SU-DHL-6 (cell line): ENCODE data around the gene EVC2.

Source experiments
- H2AFZ ChIP-seq: fragments of 200-600 bp; sonication (generic); 2 replicates; pipeline ENCODE4 v1.6.1; 2014; ENCODE audit warnings: low read depth, mild to moderate bottlenecking, moderate library complexity, mixed read lengths, antibody characterized with exemption, low read length; ENCODE audit not compliant: severe bottlenecking
- H3F3A ChIP-seq: fragments of 200-600 bp; shearing (Covaris generic); 2 replicates; pipeline ENCODE4 v1.6.0; 2016; ENCODE audit warnings: antibody characterized with exemption, mild to moderate bottlenecking; ENCODE audit not compliant: insufficient read depth
- H3K27ac ChIP-seq: fragments of 200-600 bp; sonication (generic); 2 replicates; pipeline ENCODE4 v1.5.1; 2016; ENCODE audit warnings: low read depth, mild to moderate bottlenecking, low read length, moderate library complexity, mixed read lengths
- H3K27me3 ChIP-seq: fragments of 200-600 bp; sonication (generic), shearing (Covaris generic); 2 replicates; pipeline ENCODE4 v1.6.0; 2014; ENCODE audit warnings: mild to moderate bottlenecking, low read length
- H3K36me3 ChIP-seq: fragments of 200-600 bp; sonication (generic); 2 replicates; pipeline ENCODE4 v1.6.1; 2014; ENCODE audit warnings: mild to moderate bottlenecking, low read length, mixed read lengths
- H3K4me2 ChIP-seq: fragments of 300-600, 200-600 bp; shearing (Covaris generic), sonication (generic); 2 replicates; pipeline ENCODE4 v1.6.0; 2014; ENCODE audit warnings: low read length, low read depth, mild to moderate bottlenecking; ENCODE audit not compliant: poor library complexity, severe bottlenecking
- H3K4me3 ChIP-seq: fragments of 200-600 bp; sonication (generic); 2 replicates; pipeline ENCODE4 v1.5.1; 2014; ENCODE audit warnings: antibody characterized with exemption, low read length, mild to moderate bottlenecking, mixed read lengths; ENCODE audit not compliant: insufficient read depth, poor library complexity, severe bottlenecking
- H3K79me2 ChIP-seq: fragments of 200-600 bp; sonication (generic); 2 replicates; pipeline ENCODE4 v1.6.1; 2014; ENCODE audit warnings: mild to moderate bottlenecking, low read length, moderate library complexity; ENCODE audit not compliant: insufficient read depth
- H3K9ac ChIP-seq: fragments of 200-600 bp; sonication (generic); 2 replicates; pipeline ENCODE4 v1.7.0; 2014; ENCODE audit warnings: mild to moderate bottlenecking, low read length
- H3K9me2 ChIP-seq: fragments of 200-600 bp; sonication (generic); replicated peaks from 2 replicates; pipeline ENCODE4 v1.6.1; 2014; ENCODE audit warnings: low read length; ENCODE audit not compliant: insufficient read depth
- H3K9me3 ChIP-seq: fragments of 200-600 bp; sonication (generic); 2 replicates; pipeline ENCODE4 v1.6.1; 2014; ENCODE audit warnings: low read length, mixed read lengths; ENCODE audit not compliant: insufficient read depth
- H4K20me1 ChIP-seq: fragments of 200-600 bp; sonication (generic); 2 replicates; pipeline ENCODE4 v1.6.1; 2014; ENCODE audit warnings: low read depth, mild to moderate bottlenecking, antibody characterized with exemption, low read length, moderate library complexity, mixed read lengths
- CTCF ChIP-seq: fragments of 200-600 bp; sonication (generic); IDR thresholded peaks from one replicate; pipeline ENCODE4 v1.5.1; 2017; ENCODE audit warnings: antibody characterized with exemption, mild to moderate bottlenecking, low read length, moderate library complexity; ENCODE audit not compliant: insufficient read depth, poor library complexity, severe bottlenecking
- EZH2phosphoT487 ChIP-seq: fragments of 200-600 bp; sonication (generic), shearing (Covaris generic); conservative IDR thresholded peaks from 2 replicates; pipeline ENCODE4 v1.6.1; 2018; ENCODE audit warnings: mild to moderate bottlenecking, antibody characterized with exemption, low read length, moderate library complexity, mixed read lengths

Gene EVC2

DNA sequence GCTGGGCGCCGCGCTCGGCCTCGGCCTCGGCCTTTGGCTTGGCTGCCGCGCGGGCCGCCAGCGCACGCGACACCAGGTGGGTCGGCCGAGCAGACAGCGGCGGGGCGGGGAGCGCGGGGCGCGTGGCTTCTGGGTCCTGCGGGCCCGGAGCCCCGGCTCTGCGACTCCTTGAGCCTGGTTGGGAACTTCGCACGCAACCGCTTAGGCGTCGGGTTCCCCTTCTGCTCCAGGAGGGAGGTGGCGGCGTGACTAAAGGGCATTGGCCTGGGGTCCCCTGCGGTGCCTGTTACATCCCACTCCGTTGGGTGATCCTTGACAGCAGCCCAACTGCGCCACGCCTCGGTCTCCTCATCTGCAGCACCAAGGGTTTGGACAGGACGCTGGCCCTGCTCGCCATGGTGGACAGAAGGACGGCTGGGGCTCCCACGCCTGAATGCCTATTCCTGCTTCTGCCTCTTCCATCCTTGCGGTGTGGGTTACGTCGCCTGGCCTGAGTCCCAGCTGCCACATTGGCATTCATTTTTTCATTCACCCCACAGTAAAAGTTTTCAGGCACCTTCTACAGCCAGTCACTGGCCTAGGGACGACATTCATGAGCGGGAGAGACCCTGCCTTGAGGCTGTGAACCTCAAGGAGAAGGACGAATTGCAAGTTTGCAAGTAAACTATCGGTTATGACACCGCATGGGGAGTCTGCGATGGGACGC, 3.3 kb upstream of the EVC2 start:
- Histone ChIP-seq H3K27ac (no peak overlapping the region), H2AFZ (no peak overlapping the region), H3K36me3 (no peaks in the 10 kb centered on the region)

DNA sequence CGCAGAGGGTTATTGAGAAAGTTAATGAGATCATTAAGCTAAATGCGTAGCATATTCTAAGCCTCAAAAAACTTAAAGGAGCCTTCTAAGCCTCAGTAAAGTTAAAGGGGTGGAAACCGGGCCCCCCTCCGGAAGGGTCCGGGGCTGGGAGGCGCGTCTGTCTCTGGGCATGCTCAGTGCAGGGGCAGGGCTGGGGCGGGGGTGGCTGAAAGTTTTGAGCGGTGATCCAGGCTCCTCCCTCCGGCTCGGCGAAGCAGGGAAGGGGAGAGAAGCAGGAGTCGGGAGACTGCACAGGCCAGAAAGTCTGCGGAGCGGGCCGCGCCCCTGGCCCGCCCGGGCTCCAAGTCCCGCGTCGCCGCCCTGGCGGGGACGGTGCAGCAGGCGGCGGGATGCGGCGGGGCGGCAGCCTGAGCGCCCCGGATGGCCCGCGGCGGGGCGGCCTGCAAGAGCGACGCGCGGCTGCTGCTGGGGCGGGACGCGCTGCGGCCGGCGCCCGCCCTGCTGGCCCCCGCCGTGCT, 2.7 kb upstream of the EVC2 start, which contains the start of gene EVC:
EVC (plus strand) TSS at position 241 of the 518 bp plus-strand sequence; CDS start at position 421, 180 bp downstream.
- no peaks in the 10 kb centered on the region for H3K36me3 ChIP-seq
- no peak within 1 kb of the TSS for H3K4me3 ChIP-seq
- no peak within 1 kb of the TSS for H3K4me2 ChIP-seq
- no peak for TF ChIP-seq CTCF
- TF ChIP-seq EZH2phosphoT487 = no peak
- H3K79me2 ChIP-seq = no peaks in the 10 kb centered on the region
- no peak within 1 kb of the TSS for H2AFZ ChIP-seq
- H3K27ac ChIP-seq = no peak within 1 kb of the TSS
- H4K20me1 ChIP-seq = no peaks in the 10 kb centered on the region
- no peak within 1 kb of the TSS for H3K9ac ChIP-seq
- no peaks in the 10 kb centered on the region for H3F3A ChIP-seq
- no peaks in the 10 kb centered on the region for H3K9me3 ChIP-seq
- no peaks in the 10 kb centered on the region for H3K9me2 ChIP-seq
- H3K27me3 ChIP-seq = no peaks in the 10 kb centered on the region

More for the DNA sequence above, 3.3 kb upstream of the EVC2 start:
- H3K9me2 ChIP-seq = no peaks in the 10 kb centered on the region
- H3K9ac ChIP-seq = no peak overlapping the region
- no peaks in the 10 kb centered on the region for H3K9me3 ChIP-seq
- H4K20me1 ChIP-seq = no peaks in the 10 kb centered on the region
- no peak overlapping the region for H3K4me3 ChIP-seq
- TF ChIP-seq CTCF = no peak
- no peak for TF ChIP-seq EZH2phosphoT487
- H3K27me3 ChIP-seq = no peaks in the 10 kb centered on the region
- no peak overlapping the region for H3K4me2 ChIP-seq
- H3F3A ChIP-seq = no peaks in the 10 kb centered on the region
- no peaks in the 10 kb centered on the region for H3K79me2 ChIP-seq

GRCh38 chr4:5710065-5710960, 2.0 kb upstream of the EVC2 start:
- Histone ChIP-seq H3K79me2 (no peaks in the 10 kb centered on the region), H2AFZ (no peak overlapping the region), H3K27ac (no peak overlapping the region), H3K9ac (no peak overlapping the region), H3K27me3 (no peaks in the 10 kb centered on the region), H3K9me3 (no peaks in the 10 kb centered on the region), H3K36me3 (no peaks in the 10 kb centered on the region), H3K4me2 (no peak overlapping the region), H3K4me3 (no peak overlapping the region), H3K9me2 (no peaks in the 10 kb centered on the region), H4K20me1 (no peaks in the 10 kb centered on the region), H3F3A (no peaks in the 10 kb centered on the region)
- TF ChIP-seq CTCF (no peak), EZH2phosphoT487 (no peak)
